ENCODE results near the gene SNX33. TPM values are rescaled to one million over a fixed set of nuclear protein-coding genes. Genes with fewer than 3 reads are reported as not detected.

SNX33 gene, protein sequence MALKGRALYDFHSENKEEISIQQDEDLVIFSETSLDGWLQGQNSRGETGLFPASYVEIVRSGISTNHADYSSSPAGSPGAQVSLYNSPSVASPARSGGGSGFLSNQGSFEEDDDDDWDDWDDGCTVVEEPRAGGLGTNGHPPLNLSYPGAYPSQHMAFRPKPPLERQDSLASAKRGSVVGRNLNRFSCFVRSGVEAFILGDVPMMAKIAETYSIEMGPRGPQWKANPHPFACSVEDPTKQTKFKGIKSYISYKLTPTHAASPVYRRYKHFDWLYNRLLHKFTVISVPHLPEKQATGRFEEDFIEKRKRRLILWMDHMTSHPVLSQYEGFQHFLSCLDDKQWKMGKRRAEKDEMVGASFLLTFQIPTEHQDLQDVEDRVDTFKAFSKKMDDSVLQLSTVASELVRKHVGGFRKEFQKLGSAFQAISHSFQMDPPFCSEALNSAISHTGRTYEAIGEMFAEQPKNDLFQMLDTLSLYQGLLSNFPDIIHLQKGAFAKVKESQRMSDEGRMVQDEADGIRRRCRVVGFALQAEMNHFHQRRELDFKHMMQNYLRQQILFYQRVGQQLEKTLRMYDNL
- total RNA-seq, result 10 to 100 TPM; 19.9 to 43.8 (median 32.5) TPM

DNA sequence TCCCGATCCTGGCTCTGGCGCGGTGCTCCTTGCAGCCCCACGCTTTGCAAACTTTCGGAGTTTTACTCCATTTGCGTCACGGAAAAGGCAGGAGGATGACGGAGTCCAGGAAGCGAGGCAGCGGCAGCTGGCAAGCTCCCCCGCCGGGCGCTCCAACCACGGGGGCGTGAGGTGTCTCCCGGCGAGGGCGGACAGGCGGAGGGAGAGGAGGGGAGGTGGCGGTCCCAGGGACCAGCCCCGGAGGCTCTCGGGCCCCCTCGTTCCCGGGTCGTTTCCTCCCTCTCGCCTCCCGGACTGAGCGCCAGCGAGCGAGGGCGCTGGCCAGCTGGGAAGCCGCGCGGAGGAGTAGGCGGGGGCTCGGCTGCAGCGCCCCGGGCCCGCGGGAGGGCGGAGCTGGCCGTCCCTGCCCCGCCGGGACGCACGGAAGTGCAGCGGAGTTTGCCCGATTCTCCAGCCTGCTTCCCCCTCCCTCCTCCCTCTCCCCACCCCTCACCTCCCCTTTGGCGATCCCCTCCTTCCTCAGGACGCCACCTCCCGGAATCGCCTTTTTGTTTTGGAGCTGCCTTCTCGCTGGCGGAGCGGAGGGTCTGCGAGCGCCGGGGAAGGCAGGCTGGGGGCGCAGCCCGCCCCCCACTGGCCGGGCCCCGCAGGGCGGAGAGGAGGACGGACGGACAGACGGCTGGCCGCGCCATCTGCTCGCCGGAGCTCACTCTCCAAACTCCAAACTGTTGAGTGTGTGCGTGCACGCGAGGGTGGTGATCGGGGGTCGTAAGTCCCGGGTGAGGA is at the start of gene SNX33:
Gene SNX33 (plus strand): TSS at position 543 of the 786 bp plus-strand sequence. CDS start 1,191 bp downstream, outside the sequence.
- DNase-seq (ENCODE audit: low spot score) (no peak), ATAC-seq (ENCODE audit: low FRiP score) (peak; percentile 76)
- TF ChIP-seq CTCF (IDR thresholded peaks at IDR 0.05), result peak in 1 of 3 donors; percentile 10

DNA sequence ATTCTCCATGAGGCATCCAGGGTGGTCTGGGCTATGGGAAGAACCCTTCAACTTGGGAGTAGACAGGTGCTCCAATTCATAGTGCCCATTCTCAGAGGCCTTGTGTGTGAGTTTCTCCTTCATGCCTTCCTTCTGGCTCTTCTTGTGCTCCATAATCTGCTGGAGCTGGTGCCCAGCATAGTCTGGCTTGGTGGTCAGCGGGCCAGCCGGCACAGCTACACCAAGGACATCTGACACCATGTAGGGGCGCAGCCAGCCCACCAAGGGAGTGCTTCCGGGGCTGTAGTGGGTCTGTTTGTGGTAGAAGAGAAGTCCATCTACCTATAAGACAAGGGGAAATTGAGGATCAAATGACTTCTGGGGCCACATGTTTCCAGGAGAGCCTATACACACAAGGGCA is 49.4 kb upstream of the SNX33 start:
- DNase-seq (ENCODE audit: low spot score) (no peak), ATAC-seq (ENCODE audit: low FRiP score) (no peak)
- TF ChIP-seq CTCF (IDR thresholded peaks at IDR 0.05), result no peak

- ATAC-seq (ENCODE audit: low FRiP score) (no peak), DNase-seq (ENCODE audit: low spot score) (no peak)
- TF ChIP-seq CTCF (IDR thresholded peaks at IDR 0.05), result no peak
Measured at GRCh38 chr15:75599401-75599800, 48.3 kb upstream of the SNX33 start.

- DNase-seq (ENCODE audit: low spot score) (no peak), ATAC-seq (ENCODE audit: low FRiP score) (no peak)
- TF ChIP-seq CTCF (IDR thresholded peaks at IDR 0.05), result no peak
Measured at GRCh38 chr15:75606026-75606425, 41.7 kb upstream of the SNX33 start.

DNA sequence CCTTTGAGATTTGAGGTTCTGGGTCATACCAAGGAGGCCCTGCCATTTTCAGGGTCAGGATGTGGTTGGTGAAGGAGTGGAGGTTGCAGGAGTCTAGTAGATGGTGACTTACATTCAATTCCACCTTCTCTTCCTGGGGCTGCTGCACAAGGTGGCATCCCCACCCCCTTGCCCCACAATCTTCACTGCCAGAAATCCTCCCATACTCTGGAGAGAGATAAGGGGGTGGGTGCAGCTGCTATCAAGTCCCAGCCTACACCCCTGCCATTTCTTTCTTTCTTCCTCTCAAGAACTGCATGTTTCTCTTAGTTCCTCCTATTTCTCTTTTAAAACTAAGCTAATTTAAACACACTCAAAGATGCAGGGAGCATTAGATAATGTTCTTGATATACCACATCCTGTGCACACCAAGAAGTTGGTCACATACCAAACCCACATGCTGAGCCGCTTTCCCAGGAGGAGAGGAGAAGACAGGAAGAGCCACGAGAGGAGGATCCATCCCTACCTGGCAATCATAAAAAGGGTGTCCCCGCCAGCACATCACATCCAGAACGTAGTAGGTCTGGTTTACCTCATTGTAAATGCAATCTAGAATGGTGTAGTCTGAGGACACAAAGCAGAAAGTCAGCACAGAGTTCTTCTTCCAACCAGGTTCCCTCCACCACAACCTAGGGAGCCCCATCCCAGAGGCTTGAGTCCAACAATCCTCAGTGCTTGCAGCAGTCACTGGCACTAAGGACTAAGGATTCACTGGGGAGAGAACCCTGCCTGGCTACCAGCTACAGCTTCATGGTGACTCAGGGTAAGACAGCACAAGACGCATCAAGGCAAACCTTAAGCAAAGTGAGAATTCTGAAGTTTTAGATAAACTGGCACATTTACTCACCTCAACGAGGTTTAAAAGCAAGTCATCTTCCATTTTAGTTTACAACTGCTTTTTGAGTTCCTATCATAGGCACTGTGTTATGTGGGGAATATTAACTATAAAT is 40.7 kb upstream of the SNX33 start:
- no peak for ATAC-seq (ENCODE audit: low FRiP score)

More for the DNA sequence above, 40.7 kb upstream of the SNX33 start:
- no peak for TF ChIP-seq CTCF (IDR thresholded peaks at IDR 0.05)
- no peak for DNase-seq (ENCODE audit: low spot score)
